A549 (cell line): ENCODE results near the gene ADTRP.

Experiments used
- MAFK ChIP-seq: fragments of 450-650 bp; IDR thresholded peaks from 2 replicates; pipeline ENCODE4 v1.6.1; 2014; ENCODE audit not compliant: partially characterized antibody
- TF ChIP-seq, protein P1 (sequence below): fragments of >200 bp; sonication (Bioruptor Twin); formaldehyde crosslinking; IDR thresholded peaks from 3 replicates; pipeline ENCODE4 v1.5.1; 2016
- TF ChIP-seq, protein P2 (sequence below): IDR thresholded peaks from 2 replicates; pipeline ENCODE4 v1.6.1; 2012

DNA sequence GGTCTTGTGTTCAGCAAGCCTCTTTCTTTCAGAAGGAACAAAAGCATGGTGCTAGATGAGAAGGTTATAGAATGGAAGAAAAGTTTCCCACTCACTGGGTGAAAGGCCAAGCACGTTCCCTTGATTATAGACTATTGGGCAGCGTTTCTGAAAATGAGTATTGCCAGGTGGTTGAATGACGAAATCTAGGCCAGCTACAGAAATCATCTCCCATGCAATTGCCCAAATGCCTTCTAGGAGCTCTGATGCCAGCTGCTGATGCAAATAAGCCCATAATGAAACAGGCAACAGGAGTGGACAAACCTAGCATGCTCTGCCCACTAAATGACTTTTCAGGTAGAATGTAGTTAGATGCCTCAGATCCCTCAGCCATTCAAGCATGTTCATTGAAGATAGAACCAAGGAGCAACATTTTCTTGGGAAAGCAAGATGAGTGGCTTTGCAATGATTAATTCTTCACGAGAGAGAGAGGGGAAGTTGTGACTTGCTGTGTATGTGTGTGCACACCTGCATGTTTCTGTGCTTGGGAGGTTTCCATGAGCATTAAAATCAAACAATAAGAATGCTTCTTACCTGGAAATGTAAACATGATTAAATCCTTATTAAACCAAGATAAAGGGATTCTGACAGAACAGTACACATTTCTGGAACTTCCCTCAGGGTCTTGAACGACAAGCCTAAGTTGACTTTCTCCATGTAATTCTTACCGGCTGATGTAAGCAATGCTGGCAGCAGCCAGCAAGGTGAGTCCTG, 43.6 kb downstream of the ADTRP start:
- TF ChIP-seq, protein P1, sequence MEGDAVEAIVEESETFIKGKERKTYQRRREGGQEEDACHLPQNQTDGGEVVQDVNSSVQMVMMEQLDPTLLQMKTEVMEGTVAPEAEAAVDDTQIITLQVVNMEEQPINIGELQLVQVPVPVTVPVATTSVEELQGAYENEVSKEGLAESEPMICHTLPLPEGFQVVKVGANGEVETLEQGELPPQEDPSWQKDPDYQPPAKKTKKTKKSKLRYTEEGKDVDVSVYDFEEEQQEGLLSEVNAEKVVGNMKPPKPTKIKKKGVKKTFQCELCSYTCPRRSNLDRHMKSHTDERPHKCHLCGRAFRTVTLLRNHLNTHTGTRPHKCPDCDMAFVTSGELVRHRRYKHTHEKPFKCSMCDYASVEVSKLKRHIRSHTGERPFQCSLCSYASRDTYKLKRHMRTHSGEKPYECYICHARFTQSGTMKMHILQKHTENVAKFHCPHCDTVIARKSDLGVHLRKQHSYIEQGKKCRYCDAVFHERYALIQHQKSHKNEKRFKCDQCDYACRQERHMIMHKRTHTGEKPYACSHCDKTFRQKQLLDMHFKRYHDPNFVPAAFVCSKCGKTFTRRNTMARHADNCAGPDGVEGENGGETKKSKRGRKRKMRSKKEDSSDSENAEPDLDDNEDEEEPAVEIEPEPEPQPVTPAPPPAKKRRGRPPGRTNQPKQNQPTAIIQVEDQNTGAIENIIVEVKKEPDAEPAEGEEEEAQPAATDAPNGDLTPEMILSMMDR = no peak
- no peak for TF ChIP-seq MAFK
- TF ChIP-seq, protein P2, sequence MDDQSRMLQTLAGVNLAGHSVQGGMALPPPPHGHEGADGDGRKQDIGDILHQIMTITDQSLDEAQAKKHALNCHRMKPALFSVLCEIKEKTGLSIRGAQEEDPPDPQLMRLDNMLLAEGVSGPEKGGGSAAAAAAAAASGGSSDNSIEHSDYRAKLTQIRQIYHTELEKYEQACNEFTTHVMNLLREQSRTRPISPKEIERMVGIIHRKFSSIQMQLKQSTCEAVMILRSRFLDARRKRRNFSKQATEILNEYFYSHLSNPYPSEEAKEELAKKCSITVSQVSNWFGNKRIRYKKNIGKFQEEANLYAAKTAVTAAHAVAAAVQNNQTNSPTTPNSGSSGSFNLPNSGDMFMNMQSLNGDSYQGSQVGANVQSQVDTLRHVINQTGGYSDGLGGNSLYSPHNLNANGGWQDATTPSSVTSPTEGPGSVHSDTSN = no peak
